Spleen (tissue), 7 donors: ENCODE measurements around the gene SYCP2L.

Experiments
- POLR2A ChIP-seq, 3 donors: fragments of 450-650 bp; IDR thresholded peaks; one replicate each; pipeline ENCODE4 v1.5.1; 2017; ENCODE audit warnings: antibody characterized with exemption in 3 of 3, mild to moderate bottlenecking in 1 of 3
- POLR2AphosphoS5 ChIP-seq, 3 donors: sonication (generic); formaldehyde crosslinking; IDR thresholded peaks; one replicate each; pipeline ENCODE4 v1.5.1; 2017; ENCODE audit warnings: antibody characterized with exemption in 3 of 3
- TF ChIP-seq, protein P1 (sequence below), 11 experiments: fragments of 200-600 bp in 7 of 11; fragments of 450-650 bp in 4 of 11; sonication (generic) in 4 of 11; IDR thresholded peaks in 8 of 11; conservative IDR thresholded peaks in 3 of 11; 1 replicate in 7 of 11; 2 replicates in 4 of 11; pipeline versions ENCODE4 v1.4.0 to v1.8.0; 2016 to 2021; ENCODE audit warnings: antibody characterized with exemption in 11 of 11, inconsistent platforms in 4 of 11, mild to moderate bottlenecking in 1 of 11
- donor health status: DM: no; HTN: no; CAD: no; lungs with moderate emphysema.
- donor health status: DM: no; HTN: no; CAD: no.
- donor health status: DM: no; HTN: no; CAD: no.

GRCh38 chr6:11011787-11012234 is 125.0 kb downstream of the SYCP2L start:
- TF ChIP-seq POLR2A (IDR thresholded peaks at IDR 0.05) (no peak), POLR2AphosphoS5 (IDR thresholded peaks at IDR 0.05) (no peak)
- TF ChIP-seq, protein P1, sequence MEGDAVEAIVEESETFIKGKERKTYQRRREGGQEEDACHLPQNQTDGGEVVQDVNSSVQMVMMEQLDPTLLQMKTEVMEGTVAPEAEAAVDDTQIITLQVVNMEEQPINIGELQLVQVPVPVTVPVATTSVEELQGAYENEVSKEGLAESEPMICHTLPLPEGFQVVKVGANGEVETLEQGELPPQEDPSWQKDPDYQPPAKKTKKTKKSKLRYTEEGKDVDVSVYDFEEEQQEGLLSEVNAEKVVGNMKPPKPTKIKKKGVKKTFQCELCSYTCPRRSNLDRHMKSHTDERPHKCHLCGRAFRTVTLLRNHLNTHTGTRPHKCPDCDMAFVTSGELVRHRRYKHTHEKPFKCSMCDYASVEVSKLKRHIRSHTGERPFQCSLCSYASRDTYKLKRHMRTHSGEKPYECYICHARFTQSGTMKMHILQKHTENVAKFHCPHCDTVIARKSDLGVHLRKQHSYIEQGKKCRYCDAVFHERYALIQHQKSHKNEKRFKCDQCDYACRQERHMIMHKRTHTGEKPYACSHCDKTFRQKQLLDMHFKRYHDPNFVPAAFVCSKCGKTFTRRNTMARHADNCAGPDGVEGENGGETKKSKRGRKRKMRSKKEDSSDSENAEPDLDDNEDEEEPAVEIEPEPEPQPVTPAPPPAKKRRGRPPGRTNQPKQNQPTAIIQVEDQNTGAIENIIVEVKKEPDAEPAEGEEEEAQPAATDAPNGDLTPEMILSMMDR (IDR thresholded peaks at IDR 0.05 in 8 of 11, conservative IDR thresholded peaks at IDR 0.05 in 3 of 11): no peak
